Adrenal gland (tissue), 5 donors: ENCODE results near the gene TYR.
"Not testable (repeated sequence)": the region's sequence is repeated elsewhere in the genome, so short reads cannot be mapped to it uniquely, and the experiment has no call there.

Experiments used
- CTCF ChIP-seq, 6 experiments: fragments of 450-650 bp in 4 of 6; fragments of 200-600 bp in 2 of 6; sonication (generic) in 1 of 6; IDR thresholded peaks; 1 replicate in 5 of 6; 2 replicates in 1 of 6; pipeline versions ENCODE4 v1.5.1 to v1.8.0; 2016 to 2021; ENCODE audit warnings: antibody characterized with exemption in 6 of 6, mild to moderate bottlenecking in 2 of 6, moderate library complexity in 1 of 6
- POLR2A ChIP-seq, 2 donors: fragments of 450-650 bp; IDR thresholded peaks; one replicate each; pipeline ENCODE4 v1.6.1; 2017; ENCODE audit warnings: antibody characterized with exemption in 2 of 2, mild to moderate bottlenecking in 2 of 2, moderate library complexity in 1 of 2
- donor health status: DM: no; HTN: no; CAD: no.

GRCh38 chr11:89288004-89288403, 110.3 kb downstream of the TYR start:
- not testable (repeated sequence) for TF ChIP-seq POLR2A, CTCF (IDR thresholded peaks at IDR 0.05)
